B cell (primary cell): Measurements from ENCODE around the gene GGT1. TPM values are rescaled to one million over a fixed set of nuclear protein-coding genes. Genes with fewer than 3 reads are reported as not detected.
"Not testable (repeated sequence)": the region's sequence is repeated elsewhere in the genome, so short reads cannot be mapped to it uniquely, and the experiment has no call there.

Experiments used
- ATAC-seq: fragments of 200-7000 bp; cut with Tn5 transposase; one replicate; pipeline ENCODE4 v1.10.0; 2021; ENCODE audit warnings: low read depth, mild to moderate bottlenecking, moderate number of reproducible peaks, moderate library complexity
- CTCF ChIA-PET: fragments of 350-600 bp; sonication (Branson Sonifier 250); formaldehyde crosslinking; loops from one replicate; lab custom pipeline; 2021; ENCODE audit warnings: antibody characterized with exemption, inconsistent platforms; lab: Charles Lee
- POLR2A ChIA-PET: fragments of 350-600 bp; sonication (Branson Sonifier 250); formaldehyde crosslinking; loops from one replicate; lab custom pipeline; 2021; ENCODE audit warnings: antibody characterized with exemption; lab: Charles Lee
- DNase-seq: peaks from one replicate; pipeline ENCODE4 v3.0.0; 2013
- H2AFZ ChIP-seq: 2 replicates; pipeline ENCODE4 v1.6.1; 2012; ENCODE audit warnings: mild to moderate bottlenecking, low read depth, low read length; ENCODE audit not compliant: insufficient read depth, poor library complexity, severe bottlenecking
- H3K27ac ChIP-seq, 2 donors: 1 replicate in 1 of 2; 2 replicates in 1 of 2; pipeline ENCODE4 v1.5.1; 2012 to 2013; ENCODE audit warnings: low read length in 2 of 2, mild to moderate bottlenecking in 2 of 2, moderate library complexity in 1 of 2
- H3K27me3 ChIP-seq, 4 experiments: fragments of 200-600 bp in 1 of 4; sonication (generic) in 1 of 4; replicated peaks in 1 of 4; 1 replicate in 2 of 4; 2 replicates in 2 of 4; pipeline versions ENCODE4 v1.6.1 to v1.7.0; 2013 to 2016; ENCODE audit warnings: low read length in 3 of 4, mild to moderate bottlenecking in 2 of 4, mixed read lengths in 1 of 4, moderate library complexity in 1 of 4; ENCODE audit not compliant: insufficient read depth in 4 of 4, control insufficient read depth in 3 of 4; ENCODE audit errors: control extremely low read depth in 1 of 4
- H3K36me3 ChIP-seq, 2 experiments: replicated peaks in 1 of 2; 1 replicate in 1 of 2; 2 replicates in 1 of 2; pipeline versions ENCODE4 v1.6.1 to v1.7.1; 2013; ENCODE audit warnings: low read length in 1 of 2; ENCODE audit not compliant: insufficient read depth in 2 of 2, control insufficient read depth in 1 of 2; ENCODE audit errors: control extremely low read depth in 1 of 2, extremely low read depth in 1 of 2
- H3K4me1 ChIP-seq, 2 donors: fragments of 200-600 bp in 1 of 2; sonication (generic) in 1 of 2; 1 replicate in 1 of 2; 2 replicates in 1 of 2; pipeline versions ENCODE4 v1.5.1 to v1.6.1; 2013 to 2017; ENCODE audit warnings: low read length in 2 of 2; ENCODE audit not compliant: control insufficient read depth in 2 of 2, insufficient read depth in 2 of 2
- H3K4me2 ChIP-seq: replicated peaks from 2 replicates; pipeline ENCODE3; 2012; ENCODE audit warnings: mild to moderate bottlenecking, low read depth, low read length; ENCODE audit not compliant: poor library complexity, severe bottlenecking
- H3K4me3 ChIP-seq, 5 experiments: fragments of 200-600 bp in 1 of 5; sonication (generic) in 1 of 5; 1 replicate in 3 of 5; 2 replicates in 2 of 5; pipeline versions ENCODE4 v1.5.1 to v1.7.0; 2011 to 2016; ENCODE audit warnings: low read length in 4 of 5, mild to moderate bottlenecking in 4 of 5, low read depth in 2 of 5, control low read depth in 1 of 5, moderate library complexity in 1 of 5; ENCODE audit not compliant: insufficient read depth in 1 of 5; ENCODE audit errors: control extremely low read depth in 1 of 5, extremely low read depth in 1 of 5
- H3K79me2 ChIP-seq: fragments of 200-600 bp; sonication (generic); one replicate; pipeline ENCODE4 v1.6.0; 2016; ENCODE audit warnings: low read length; ENCODE audit not compliant: control insufficient read depth, insufficient read depth
- H3K9ac ChIP-seq: fragments of 200-600 bp; sonication (generic); 2 replicates; pipeline ENCODE4 v1.6.1; 2017; ENCODE audit warnings: mild to moderate bottlenecking, low read length, moderate library complexity
- H3K9me3 ChIP-seq, 3 donors: one replicate each; pipeline versions ENCODE4 v1.6.1 to v1.7.1; 2013; ENCODE audit warnings: low read length in 2 of 3; ENCODE audit not compliant: control insufficient read depth in 2 of 3, insufficient read depth in 1 of 3; ENCODE audit errors: control extremely low read depth in 1 of 3
- H4K20me1 ChIP-seq: 2 replicates; pipeline ENCODE4 v1.6.0; 2012; ENCODE audit warnings: mild to moderate bottlenecking, low read length; ENCODE audit not compliant: insufficient read depth, control insufficient read depth, poor library complexity, severe bottlenecking
- H3K27ac Mint-ChIP-seq: one replicate; pipeline ENCODE4 v1.8.0; 2021; ENCODE audit warnings: mixed read lengths
- H3K27me3 Mint-ChIP-seq: one replicate; pipeline ENCODE4 v1.8.0; 2021; ENCODE audit warnings: mixed read lengths
- H3K4me1 Mint-ChIP-seq: one replicate; pipeline ENCODE4 v1.8.0; 2021; ENCODE audit warnings: mixed read lengths
- H3K4me3 Mint-ChIP-seq: one replicate; pipeline ENCODE4 v1.8.0; 2021; ENCODE audit warnings: mixed read lengths
- H3K9me3 Mint-ChIP-seq: one replicate; pipeline ENCODE4 v1.8.0; 2022; ENCODE audit warnings: mixed read lengths; ENCODE audit not compliant: insufficient read depth
- CTCF ChIP-seq: fragments of 200-600 bp; IDR thresholded peaks from one replicate; pipeline ENCODE4 v1.8.0; 2022; ENCODE audit warnings: antibody characterized with exemption, mild to moderate bottlenecking
- WGBS: methylation state at CpG from one replicate; pipeline ENCODE4 v1.1.5; 2013; ENCODE audit warnings: missing lambda C conversion rate; ENCODE audit not compliant: insufficient coverage; 5-methylcytosine and 5-hydroxymethylcytosine counted together
- intact Hi-C: fragments of 100-400 bp; cut with micrococcal nuclease; formaldehyde crosslinking; loops from one replicate; pipeline ENCODE4 v1.10.0; 2022
- polyA plus RNA-seq: library from polyadenylated mRNA; depleted of rRNA; stranded (reverse); fragments of >200 nt; gene quantifications from 2 replicates; pipeline ENCODE4 v1.2.3, GENCODE V29; 2012
- total RNA-seq, 2 donors: library from RNA; stranded (reverse); fragments of 120-200 nt in 1 of 2; gene quantifications; 1 replicate in 1 of 2; 2 replicates in 1 of 2; pipeline versions ENCODE4 v1.2.3 to v1.2.4, GENCODE V29; 2013 to 2022

Gene GGT1
- total and polyA plus RNA-seq, 2 donors (not counting 1 experiment from before 2014, with no cell fraction given): 7.8 to 22.1 TPM

GRCh38 chr22:24634776-24635389 lies 31.9 kb downstream of the GGT1 start:
- H3K9ac ChIP-seq, H2AFZ ChIP-seq, H3K79me2 ChIP-seq, H3K9me3 Mint-ChIP-seq, H3K27ac Mint-ChIP-seq, H3K4me1 ChIP-seq, intact Hi-C loops, H3K9me3 ChIP-seq, CTCF ChIA-PET, H3K27me3 Mint-ChIP-seq, H4K20me1 ChIP-seq, H3K27ac ChIP-seq, ATAC-seq, H3K27me3 ChIP-seq, H3K4me3 ChIP-seq, H3K4me3 Mint-ChIP-seq, H3K36me3 ChIP-seq: not testable (repeated sequence)
- peaks cover 19% of the 10 kb centered on the region for H3K4me1 Mint-ChIP-seq
- POLR2A ChIA-PET: interaction anchor here (0.6 kb wide), 1 partner anchor 150 kb away, joined by 4 read pairs; no protein-coding TSS in a partner anchor
- DNase-seq: peak; percentile 17
- 6% methylated on average over 3 of the region's 10 CpGs for WGBS
- H3K4me2 ChIP-seq: peak overlapping the region; percentile 33
- peak; percentile 9 for TF ChIP-seq CTCF

- H3K9me3 Mint-ChIP-seq, intact Hi-C loops, H3K27ac Mint-ChIP-seq, DNase-seq, CTCF ChIA-PET, H3K36me3 ChIP-seq, H3K4me3 Mint-ChIP-seq, H3K27me3 Mint-ChIP-seq, H3K4me3 ChIP-seq, POLR2A ChIA-PET, H3K4me2 ChIP-seq, H4K20me1 ChIP-seq, H3K9me3 ChIP-seq, H2AFZ ChIP-seq, H3K4me1 ChIP-seq, ATAC-seq, H3K9ac ChIP-seq, H3K27me3 ChIP-seq, H3K79me2 ChIP-seq, H3K27ac ChIP-seq: not testable (repeated sequence)
- peaks cover 14% of the 10 kb centered on the region for H3K4me1 Mint-ChIP-seq
- WGBS: 100% methylated on average over 1 of the region's 3 CpGs
Measured at GRCh38 chr22:24636513-24636912, 33.5 kb downstream of the GGT1 start.

GRCh38 chr22:24642307-24642706 lies 39.3 kb downstream of the GGT1 start:
- H3K4me2 ChIP-seq, CTCF ChIA-PET, H3K9me3 Mint-ChIP-seq, H3K4me3 Mint-ChIP-seq, H3K9me3 ChIP-seq, POLR2A ChIA-PET, H3K27ac ChIP-seq, H2AFZ ChIP-seq, DNase-seq, H3K36me3 ChIP-seq, H4K20me1 ChIP-seq, ATAC-seq, H3K27ac Mint-ChIP-seq, H3K79me2 ChIP-seq, H3K4me3 ChIP-seq, H3K9ac ChIP-seq, H3K4me1 Mint-ChIP-seq, H3K27me3 Mint-ChIP-seq, H3K4me1 ChIP-seq, H3K27me3 ChIP-seq, intact Hi-C loops: not testable (repeated sequence)
- no CpG with 5 or more reads among the region's 1 CpG for WGBS
